Measurements from ENCODE around the gene VAV3. TPM values are rescaled to one million over a fixed set of nuclear protein-coding genes. Genes with fewer than 3 reads are reported as not detected.

The VAV3 gene
- total RNA-seq, 1 experiment from 2014 or later, result not detected

- no peak for TF ChIP-seq CBX3 (IDR thresholded peaks at IDR 0.05; ENCODE audit: low read depth)
These were observed 331.4 kb downstream of the VAV3 start (continued) for GRCh38 chr1:107633596-107633995.

GRCh38 chr1:107626073-107626796, 338.7 kb downstream of the VAV3 start:
- DNase-seq (ENCODE audit: low read depth, low spot score) (no peak), ATAC-seq (no peak)
- no TSS peak for BruUV-seq (replicated peaks)
- no peak overlapping the region for H3K9ac ChIP-seq (ENCODE audit: low read length)
- peaks cover 7 to 10% of the 10 kb centered on the region in 2 experiments; a peak in 2 of 4 replicates for H3K9me3 ChIP-seq (ENCODE audit: control insufficient read depth in 1 of 2, insufficient read depth in 1 of 2, low read depth in 1 of 2, low read length in 2 of 2)
- H3K27me3 ChIP-seq (ENCODE audit: insufficient read depth, low read length), result no peaks in the 10 kb centered on the region
- H3K36me3 ChIP-seq (ENCODE audit: control insufficient read depth in 1 of 2, insufficient read depth in 2 of 2, low read length in 2 of 2), result no peaks in the 10 kb centered on the region
- H4K20me1 ChIP-seq (ENCODE audit: insufficient read depth), result no peaks in the 10 kb centered on the region
- H2AFZ ChIP-seq (ENCODE audit: low read depth, low read length, poor library complexity, severe bottlenecking), result no peak overlapping the region
- CTCF ChIA-PET, result no interaction called here
- H3K4me2 ChIP-seq (ENCODE audit: low read length), result no peak overlapping the region
- H3K9me2 ChIP-seq (ENCODE audit: insufficient read depth), result no peaks in the 10 kb centered on the region
- POLR2A ChIA-PET, result no interaction called here
- RAD21 ChIA-PET (ENCODE audit: low non-redundant PET in 1 of 2, low total read pairs in 2 of 2, uncharacterized antibody in 2 of 2, unreplicated experiment in 2 of 2), result no interaction called here
- intact Hi-C loops (cut with micrococcal nuclease), result no loop called here
- H3K79me2 ChIP-seq (ENCODE audit: insufficient read depth, low read length), result no peaks in the 10 kb centered on the region
- TF ChIP-seq SRF (IDR thresholded peaks at IDR 0.05; ENCODE audit: low read depth) (no peak), ELF1 (IDR thresholded peaks at IDR 0.05; ENCODE audit: borderline replicate concordance, low read depth) (no peak), POLR2AphosphoS5 (IDR thresholded peaks at IDR 0.05; ENCODE audit: low read depth, low read length) (no peak), ZBTB33 (IDR thresholded peaks at IDR 0.05; ENCODE audit: extremely low read depth, insufficient replicate concordance, low read length) (no peak), TCF7L2 (IDR thresholded peaks at IDR 0.05; ENCODE audit: borderline replicate concordance, extremely low read depth, insufficient read depth, insufficient read length) (no peak), ATF3 (IDR thresholded peaks at IDR 0.05) (no peak), ZFX (IDR thresholded peaks at IDR 0.05) (no peak), CBX3 (IDR thresholded peaks at IDR 0.05; ENCODE audit: low read depth) (no peak), JUND (IDR thresholded peaks at IDR 0.05) (no peak), EZH2 (IDR thresholded peaks at IDR 0.05) (no peak), FOSL1 (IDR thresholded peaks at IDR 0.05; ENCODE audit: low read depth) (no peak), EZH2phosphoT487 (IDR thresholded peaks at IDR 0.05; ENCODE audit: borderline replicate concordance) (no peak)
- H3K27ac ChIP-seq (ENCODE audit: low read depth, low read length), result no peak overlapping the region
- no peaks in the 10 kb centered on the region for H3K4me1 ChIP-seq (ENCODE audit: control insufficient read depth in 1 of 2, insufficient read depth in 2 of 2, low read length in 2 of 2)
- H3K4me3 ChIP-seq (replicated peaks in 1 of 2; ENCODE audit: low read depth in 1 of 2, low read length in 2 of 2), result no peak overlapping the region
